PC-3 (cell line): ENCODE data around the gene PDZRN3. TPM values are rescaled to one million over a fixed set of nuclear protein-coding genes. Genes with fewer than 3 reads are reported as not detected.
"Not testable (repeated sequence)": the region's sequence is repeated elsewhere in the genome, so short reads cannot be mapped to it uniquely, and the experiment has no call there.

Experiments
- ATAC-seq: fragments of 200-7000 bp; cut with Tn5 transposase; 2 replicates; pipeline ENCODE4 v1.9.1; 2020; ENCODE audit warnings: mild to moderate bottlenecking, moderate library complexity
- BruUV-seq: library from RNA; stranded (reverse); fragments of 400-500 nt; replicated peaks from 2 replicates; lab custom pipeline; 2021; lab: Mats Ljungman, UMichigan
- CTCF ChIA-PET: fragments of 300-600 bp; sonication (Branson Sonifier 250); formaldehyde crosslinking; loops from one replicate; lab custom pipeline; 2022; ENCODE audit warnings: antibody characterized with exemption; lab: Charles Lee
- POLR2A ChIA-PET: fragments of 300-600 bp; sonication (Branson Sonifier 250); formaldehyde crosslinking; loops from one replicate; lab custom pipeline; 2022; ENCODE audit warnings: antibody characterized with exemption; ENCODE audit not compliant: unreplicated experiment; lab: Charles Lee
- DNase-seq: peaks from one replicate; pipeline ENCODE4 v3.0.0-alpha.2; 2015
- H2AFZ ChIP-seq: fragments of 300-600 bp; sonication (generic); 2 replicates; pipeline ENCODE4 v1.6.0; 2016; ENCODE audit warnings: antibody characterized with exemption, low read length
- H3F3A ChIP-seq: fragments of 300-600 bp; sonication (generic); one replicate; pipeline ENCODE4 v1.6.0; 2017; ENCODE audit warnings: antibody characterized with exemption, low read length, control low read depth, mild to moderate bottlenecking; ENCODE audit not compliant: unreplicated experiment
- H3K27ac ChIP-seq: fragments of 300-600 bp; sonication (generic); 2 replicates; pipeline ENCODE4 v1.5.1; 2016; ENCODE audit warnings: mild to moderate bottlenecking, low read length
- H3K27me3 ChIP-seq: fragments of 300-600 bp; sonication (generic); 2 replicates; pipeline ENCODE4 v1.6.1; 2016; ENCODE audit warnings: low read length, mixed read lengths
- H3K36me3 ChIP-seq: fragments of 300-600 bp; sonication (generic); 2 replicates; pipeline ENCODE4 v1.6.1; 2016; ENCODE audit warnings: low read depth, mixed run types, low read length, mixed read lengths
- H3K4me1 ChIP-seq: fragments of 300-600 bp; sonication (generic); 2 replicates; pipeline ENCODE4 v1.5.1; 2016; ENCODE audit warnings: low read length; ENCODE audit not compliant: insufficient read depth
- H3K4me2 ChIP-seq: fragments of 300-600 bp; sonication (generic); 2 replicates; pipeline ENCODE4 v1.6.0; 2016; ENCODE audit warnings: low read length
- H3K4me3 ChIP-seq: fragments of 300-600 bp; sonication (generic); 2 replicates; pipeline ENCODE4 v1.5.1; 2016; ENCODE audit warnings: mild to moderate bottlenecking, low read length, mixed read lengths
- H3K79me2 ChIP-seq: fragments of 300-600 bp; sonication (generic); 2 replicates; pipeline ENCODE4 v1.6.1; 2017; ENCODE audit warnings: low read length, mixed read lengths
- H3K9ac ChIP-seq: fragments of 300-600 bp; sonication (generic); 2 replicates; pipeline ENCODE4 v1.6.0; 2016; ENCODE audit warnings: mild to moderate bottlenecking, low read length
- H3K9me2 ChIP-seq: fragments of 300-600 bp; sonication (generic); replicated peaks from 2 replicates; pipeline ENCODE4 v1.6.1; 2016; ENCODE audit warnings: mixed run types, low read length, mixed read lengths
- H3K9me3 ChIP-seq: fragments of 300-600 bp; sonication (generic); 2 replicates; pipeline ENCODE4 v1.6.1; 2016; ENCODE audit warnings: low read length, mixed read lengths
- H4K20me1 ChIP-seq: fragments of 300-600 bp; sonication (generic); 2 replicates; pipeline ENCODE4 v1.6.1; 2016; ENCODE audit warnings: low read length, mixed read lengths
- EZH2 ChIP-seq: fragments of 300-600 bp; sonication (generic); IDR thresholded peaks from one replicate; pipeline ENCODE4 v1.6.1; 2017; ENCODE audit warnings: antibody characterized with exemption, mild to moderate bottlenecking, low read length; ENCODE audit not compliant: unreplicated experiment
- EZH2phosphoT487 ChIP-seq: fragments of 300-600 bp; sonication (generic); IDR thresholded peaks from 2 replicates; pipeline ENCODE4 v1.6.1; 2018; ENCODE audit warnings: mild to moderate bottlenecking, antibody characterized with exemption, low read length, borderline replicate concordance
- intact Hi-C: fragments of 100-400 bp; cut with micrococcal nuclease; formaldehyde crosslinking; loops from 2 replicates; pipeline ENCODE4 v1.9.0; 2023
- total RNA-seq: library from RNA; depleted of rRNA; stranded (reverse); fragments of >200 nt; gene quantifications from 2 replicates; pipeline ENCODE4 v1.2.3, GENCODE V29; 2014
- TF ChIP-seq, protein P1 (sequence below): fragments of 300-600 bp; sonication (generic); conservative IDR thresholded peaks from 2 replicates; pipeline ENCODE4 v1.5.1; 2017; ENCODE audit warnings: antibody characterized with exemption, low read depth, mild to moderate bottlenecking, low read length

The PDZRN3 gene
- total RNA-seq, 1 experiment from 2014 or later = not detected

DNA sequence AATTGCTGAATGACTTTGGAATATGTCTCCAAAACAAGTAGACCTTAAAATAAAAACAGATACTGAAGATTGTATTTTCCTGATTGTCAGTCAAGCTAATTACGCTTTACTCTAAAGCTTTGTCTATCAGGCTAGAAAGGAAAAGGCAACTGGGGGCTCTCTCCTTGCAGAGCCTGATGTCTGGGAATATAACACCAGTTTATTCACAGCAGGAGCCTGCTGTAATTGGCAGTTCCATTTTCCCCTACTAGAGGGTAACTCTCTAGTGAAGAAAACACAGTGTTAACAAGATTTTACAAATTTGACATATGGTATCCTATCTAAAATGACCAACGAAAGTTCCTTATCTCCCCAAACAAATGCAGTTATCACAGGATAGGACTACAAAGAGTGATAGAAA is 158.8 kb downstream of the PDZRN3 start:
- no peak for ATAC-seq
- Histone ChIP-seq H4K20me1 (no peaks in the 10 kb centered on the region), H3K4me3 (no peak overlapping the region), H3K36me3 (no peaks in the 10 kb centered on the region), H3K27me3 (peaks cover 6% of the 10 kb centered on the region; the same call in 1 of the 2 replicates), H3K4me1 (no peaks in the 10 kb centered on the region), H3K79me2 (no peaks in the 10 kb centered on the region), H3K9me2 (no peaks in the 10 kb centered on the region), H3K9ac (no peak overlapping the region), H3K9me3 (no peaks in the 10 kb centered on the region), H2AFZ (no peak overlapping the region), H3K4me2 (no peak overlapping the region), H3F3A (no peaks in the 10 kb centered on the region), H3K27ac (no peak overlapping the region)
- no TSS peak for BruUV-seq
- ChIA-PET CTCF (no interaction called here), POLR2A (no interaction called here)
- intact Hi-C loops = no loop called here
- no peak for TF ChIP-seq EZH2phosphoT487
- no peak for TF ChIP-seq EZH2
- TF ChIP-seq, protein P1, sequence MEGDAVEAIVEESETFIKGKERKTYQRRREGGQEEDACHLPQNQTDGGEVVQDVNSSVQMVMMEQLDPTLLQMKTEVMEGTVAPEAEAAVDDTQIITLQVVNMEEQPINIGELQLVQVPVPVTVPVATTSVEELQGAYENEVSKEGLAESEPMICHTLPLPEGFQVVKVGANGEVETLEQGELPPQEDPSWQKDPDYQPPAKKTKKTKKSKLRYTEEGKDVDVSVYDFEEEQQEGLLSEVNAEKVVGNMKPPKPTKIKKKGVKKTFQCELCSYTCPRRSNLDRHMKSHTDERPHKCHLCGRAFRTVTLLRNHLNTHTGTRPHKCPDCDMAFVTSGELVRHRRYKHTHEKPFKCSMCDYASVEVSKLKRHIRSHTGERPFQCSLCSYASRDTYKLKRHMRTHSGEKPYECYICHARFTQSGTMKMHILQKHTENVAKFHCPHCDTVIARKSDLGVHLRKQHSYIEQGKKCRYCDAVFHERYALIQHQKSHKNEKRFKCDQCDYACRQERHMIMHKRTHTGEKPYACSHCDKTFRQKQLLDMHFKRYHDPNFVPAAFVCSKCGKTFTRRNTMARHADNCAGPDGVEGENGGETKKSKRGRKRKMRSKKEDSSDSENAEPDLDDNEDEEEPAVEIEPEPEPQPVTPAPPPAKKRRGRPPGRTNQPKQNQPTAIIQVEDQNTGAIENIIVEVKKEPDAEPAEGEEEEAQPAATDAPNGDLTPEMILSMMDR = no peak
- DNase-seq = no peak

DNA sequence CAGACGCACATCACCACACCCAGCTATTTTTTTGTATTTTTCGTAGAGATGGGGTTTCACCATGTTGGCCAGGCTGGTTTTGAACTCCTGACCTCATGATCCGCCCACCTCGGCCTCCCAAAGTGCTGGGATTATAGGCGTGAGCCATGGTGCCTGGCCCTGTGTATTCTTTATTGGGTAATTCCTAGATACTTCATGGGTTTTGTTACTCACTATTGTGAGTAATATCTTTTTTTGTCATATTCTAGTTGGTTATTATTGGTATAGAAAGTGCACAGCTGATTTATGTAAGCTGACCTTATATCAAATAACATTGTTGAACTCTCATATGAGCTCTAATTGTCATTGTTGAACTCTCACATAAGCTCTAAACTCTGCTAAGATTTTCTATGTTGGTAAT is 160.6 kb downstream of the PDZRN3 start:
- H3K79me2 ChIP-seq, H3K36me3 ChIP-seq, H3F3A ChIP-seq, H3K4me2 ChIP-seq, H3K9ac ChIP-seq, H4K20me1 ChIP-seq, H2AFZ ChIP-seq, H3K27me3 ChIP-seq, CTCF ChIA-PET, ATAC-seq, BruUV-seq, H3K27ac ChIP-seq, H3K9me3 ChIP-seq, DNase-seq, POLR2A ChIA-PET, H3K4me3 ChIP-seq, intact Hi-C loops, H3K4me1 ChIP-seq, H3K9me2 ChIP-seq: not testable (repeated sequence)

DNA sequence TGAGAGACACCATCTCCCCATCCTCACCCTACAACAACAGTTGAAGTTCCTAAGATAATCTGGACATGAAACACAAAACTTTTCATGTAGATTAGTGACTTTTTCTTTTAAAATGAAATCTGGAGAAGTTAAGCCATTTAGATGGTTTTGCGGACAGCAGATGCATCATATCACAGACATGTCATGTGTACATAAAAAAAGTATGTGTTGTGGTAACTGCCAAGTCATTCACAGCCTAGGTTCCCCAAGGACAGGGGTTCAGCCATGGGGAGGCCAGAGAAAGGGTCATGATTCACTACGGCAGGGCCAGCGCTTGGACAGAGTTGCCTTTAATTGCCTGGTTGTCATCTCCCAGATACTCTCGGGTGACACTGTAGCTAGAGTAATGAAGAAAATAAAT is 163.2 kb downstream of the PDZRN3 start:
- H3K9me2 ChIP-seq = no peaks in the 10 kb centered on the region
- H3K4me3 ChIP-seq = no peak overlapping the region
- no peak overlapping the region for H3K27ac ChIP-seq
- H3K9me3 ChIP-seq = no peaks in the 10 kb centered on the region
- TF ChIP-seq EZH2 = no peak
- no peak for TF ChIP-seq EZH2phosphoT487
- TF ChIP-seq, protein P1 = no peak
- no peak for DNase-seq
- no peaks in the 10 kb centered on the region for H3F3A ChIP-seq
- no TSS peak for BruUV-seq
- H3K79me2 ChIP-seq = no peaks in the 10 kb centered on the region
- H3K27me3 ChIP-seq = 0 out of 2 replicates have a peak, but pooled peaks cover 5% of the 10 kb centered on the region
- CTCF ChIA-PET = no interaction called here
- ATAC-seq = no peak
- no peak overlapping the region for H2AFZ ChIP-seq
- no peaks in the 10 kb centered on the region for H3K36me3 ChIP-seq
- H4K20me1 ChIP-seq = no peaks in the 10 kb centered on the region
- intact Hi-C loops = no loop called here
- no peaks in the 10 kb centered on the region for H3K4me1 ChIP-seq
- no peak overlapping the region for H3K9ac ChIP-seq
- POLR2A ChIA-PET = no interaction called here
- no peak overlapping the region for H3K4me2 ChIP-seq
